ENCODE results near the gene PAPPA.

PAPPA gene

GRCh38 chr9:116390303-116391228, 237.0 kb downstream of the PAPPA start:
- DNase-seq, result no peak

GRCh38 chr9:116391306-116391900, 237.8 kb downstream of the PAPPA start:
- no peak for DNase-seq

GRCh38 chr9:116393198-116393597, 239.6 kb downstream of the PAPPA start:
- no peak for DNase-seq

GRCh38 chr9:116394070-116394469, 240.5 kb downstream of the PAPPA start:
- no peak for DNase-seq

- no peak for DNase-seq
Measured at GRCh38 chr9:116394894-116395698, 241.5 kb downstream of the PAPPA start.

- no peak for DNase-seq
Measured at GRCh38 chr9:116395699-116396037, 242.1 kb downstream of the PAPPA start.

- no peak for DNase-seq
Measured at GRCh38 chr9:116403171-116403570, 249.6 kb downstream of the PAPPA start.

GRCh38 chr9:116404228-116404627, 250.6 kb downstream of the PAPPA start:
- no peak for DNase-seq

GRCh38 chr9:116405321-116405720, 251.7 kb downstream of the PAPPA start:
- no peak for DNase-seq

GRCh38 chr9:116406469-116406868, 252.9 kb downstream of the PAPPA start:
- DNase-seq, result no peak

GRCh38 chr9:116409129-116409528, 255.5 kb downstream of the PAPPA start:
- no peak for DNase-seq

GRCh38 chr9:116409638-116410037, 256.0 kb downstream of the PAPPA start:
- no peak for DNase-seq

- no peak for DNase-seq
Measured at GRCh38 chr9:116411506-116411905, 257.9 kb downstream of the PAPPA start.

GRCh38 chr9:116414374-116414773, 260.8 kb downstream of the PAPPA start:
- DNase-seq, result no peak

- DNase-seq, result no peak
Measured at GRCh38 chr9:116416421-116416820, 262.8 kb downstream of the PAPPA start.

- no peak for DNase-seq
Measured at GRCh38 chr9:116417464-116417863, 263.9 kb downstream of the PAPPA start.

GRCh38 chr9:116419181-116419580, 265.6 kb downstream of the PAPPA start:
- DNase-seq, result no peak

GRCh38 chr9:116420993-116421538, 267.5 kb downstream of the PAPPA start:
- no peak for DNase-seq

GRCh38 chr9:116422119-116422979, 268.8 kb downstream of the PAPPA start:
- DNase-seq, result no peak

- no peak for DNase-seq
Measured at GRCh38 chr9:116423149-116423548, 269.6 kb downstream of the PAPPA start.

- no peak for DNase-seq
Measured at GRCh38 chr9:116425244-116425643, 271.7 kb downstream of the PAPPA start.

GRCh38 chr9:116430849-116431248, 277.3 kb downstream of the PAPPA start:
- DNase-seq, result no peak

All from activated T-cell treated with anti-CD3 and anti-CD28 coated beads, Interleukin-2, amount 50 U/mL, for 1 hour (primary cell).